NB4 (cell line): ENCODE measurements around the gene MMP21.

Source experiments
- MYC ChIP-seq: IDR thresholded peaks from 2 replicates; pipeline ENCODE4 v1.6.1; 2011; ENCODE audit warnings: low read depth, low read length
- POLR2A ChIP-seq: IDR thresholded peaks from 2 replicates; pipeline ENCODE4 v1.6.1; 2011; ENCODE audit warnings: mild to moderate bottlenecking; ENCODE audit not compliant: insufficient read length; ENCODE audit errors: extremely low read depth
- TF ChIP-seq, protein P1 (sequence below): IDR thresholded peaks from one replicate; pipeline ENCODE4 v1.5.1; 2012; ENCODE audit warnings: low read depth, low read length

DNA sequence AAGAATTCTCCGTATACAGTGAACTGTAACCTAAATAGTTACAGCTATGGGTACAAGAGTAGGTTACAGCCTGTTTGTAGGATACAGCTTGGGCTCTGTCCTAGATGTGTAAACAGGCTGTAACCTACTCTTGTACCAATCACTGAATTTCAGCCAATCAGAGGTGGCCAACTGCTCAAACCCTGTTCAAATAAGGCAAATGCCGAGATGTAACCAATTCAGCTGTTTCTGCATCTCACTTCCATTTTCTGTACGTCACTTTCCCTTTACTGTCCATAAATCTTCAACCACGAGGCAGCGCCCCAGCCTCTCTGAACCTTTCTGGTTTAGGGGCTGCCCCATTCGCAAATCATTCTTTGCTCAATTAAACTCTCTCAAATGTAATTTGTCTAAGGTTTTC, 8.3 kb upstream of the MMP21 start:
- TF ChIP-seq, protein P1, sequence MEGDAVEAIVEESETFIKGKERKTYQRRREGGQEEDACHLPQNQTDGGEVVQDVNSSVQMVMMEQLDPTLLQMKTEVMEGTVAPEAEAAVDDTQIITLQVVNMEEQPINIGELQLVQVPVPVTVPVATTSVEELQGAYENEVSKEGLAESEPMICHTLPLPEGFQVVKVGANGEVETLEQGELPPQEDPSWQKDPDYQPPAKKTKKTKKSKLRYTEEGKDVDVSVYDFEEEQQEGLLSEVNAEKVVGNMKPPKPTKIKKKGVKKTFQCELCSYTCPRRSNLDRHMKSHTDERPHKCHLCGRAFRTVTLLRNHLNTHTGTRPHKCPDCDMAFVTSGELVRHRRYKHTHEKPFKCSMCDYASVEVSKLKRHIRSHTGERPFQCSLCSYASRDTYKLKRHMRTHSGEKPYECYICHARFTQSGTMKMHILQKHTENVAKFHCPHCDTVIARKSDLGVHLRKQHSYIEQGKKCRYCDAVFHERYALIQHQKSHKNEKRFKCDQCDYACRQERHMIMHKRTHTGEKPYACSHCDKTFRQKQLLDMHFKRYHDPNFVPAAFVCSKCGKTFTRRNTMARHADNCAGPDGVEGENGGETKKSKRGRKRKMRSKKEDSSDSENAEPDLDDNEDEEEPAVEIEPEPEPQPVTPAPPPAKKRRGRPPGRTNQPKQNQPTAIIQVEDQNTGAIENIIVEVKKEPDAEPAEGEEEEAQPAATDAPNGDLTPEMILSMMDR: no peak
- TF ChIP-seq POLR2A: no peak
- TF ChIP-seq MYC: no peak
